Measurements from ENCODE around the gene PCGF2. TPM values are rescaled to one million over a fixed set of nuclear protein-coding genes. Genes with fewer than 3 reads are reported as not detected.

Gene PCGF2
- total and polyA plus RNA-seq, 10 of the 15 experiments (the other 5 are each of a cell fraction or from before 2014, with no cell fraction given), result 2.7 to 35.6 (median 7.2) TPM

DNA sequence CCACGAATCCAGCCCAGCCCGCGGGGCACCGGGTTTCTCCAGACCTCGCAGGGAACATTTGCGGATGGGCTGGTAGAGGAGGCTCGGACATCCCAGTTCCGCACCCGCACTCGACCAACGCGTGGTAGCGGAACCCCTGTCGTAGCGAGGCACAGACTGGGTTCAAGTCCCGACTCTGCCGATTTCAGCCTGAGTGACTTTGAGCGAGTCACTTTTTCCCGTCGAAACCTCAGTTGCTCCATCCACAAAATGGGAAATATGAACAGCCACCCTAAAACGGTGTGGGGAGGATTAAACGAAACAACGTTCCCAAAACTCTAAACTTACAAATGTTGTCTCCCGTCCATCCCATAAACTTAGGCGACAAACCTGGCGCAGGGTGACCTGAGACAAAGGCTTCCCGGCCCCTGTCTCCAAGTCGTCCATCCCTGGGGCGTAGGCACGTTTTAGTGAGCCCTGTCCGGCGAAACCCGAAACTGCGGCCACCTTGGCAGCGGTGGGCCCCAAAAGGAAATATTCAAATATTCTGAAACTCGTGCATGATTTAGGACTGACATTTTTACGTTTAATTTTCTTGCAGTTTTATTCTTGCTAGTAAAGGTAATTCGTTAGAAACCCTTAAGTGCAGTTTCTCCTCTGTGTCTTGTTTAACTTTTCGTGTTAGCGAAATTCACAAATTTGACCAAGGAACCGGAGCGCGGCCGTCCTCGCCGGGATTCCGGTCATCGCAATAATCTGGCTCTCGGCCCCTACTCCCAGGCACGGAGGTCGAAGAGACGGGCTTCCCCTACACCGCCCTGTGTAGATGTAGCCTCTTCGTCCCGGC lies 45.0 kb downstream of the PCGF2 start (continued):
- TF ChIP-seq CREM (IDR thresholded peaks at IDR 0.05; ENCODE audit: low read depth), result 0 out of 2 replicates have a peak, but pooled peaks have one; percentile 20
- TF ChIP-seq EGR1 (IDR thresholded peaks at IDR 0.05; ENCODE audit: borderline replicate concordance in 1 of 2, low read depth in 2 of 2, low read length in 2 of 2), result 0 out of 3 replicates have a peak, but pooled peaks of 1 of the 2 experiments have one; percentile 1
- TF ChIP-seq, protein P1, sequence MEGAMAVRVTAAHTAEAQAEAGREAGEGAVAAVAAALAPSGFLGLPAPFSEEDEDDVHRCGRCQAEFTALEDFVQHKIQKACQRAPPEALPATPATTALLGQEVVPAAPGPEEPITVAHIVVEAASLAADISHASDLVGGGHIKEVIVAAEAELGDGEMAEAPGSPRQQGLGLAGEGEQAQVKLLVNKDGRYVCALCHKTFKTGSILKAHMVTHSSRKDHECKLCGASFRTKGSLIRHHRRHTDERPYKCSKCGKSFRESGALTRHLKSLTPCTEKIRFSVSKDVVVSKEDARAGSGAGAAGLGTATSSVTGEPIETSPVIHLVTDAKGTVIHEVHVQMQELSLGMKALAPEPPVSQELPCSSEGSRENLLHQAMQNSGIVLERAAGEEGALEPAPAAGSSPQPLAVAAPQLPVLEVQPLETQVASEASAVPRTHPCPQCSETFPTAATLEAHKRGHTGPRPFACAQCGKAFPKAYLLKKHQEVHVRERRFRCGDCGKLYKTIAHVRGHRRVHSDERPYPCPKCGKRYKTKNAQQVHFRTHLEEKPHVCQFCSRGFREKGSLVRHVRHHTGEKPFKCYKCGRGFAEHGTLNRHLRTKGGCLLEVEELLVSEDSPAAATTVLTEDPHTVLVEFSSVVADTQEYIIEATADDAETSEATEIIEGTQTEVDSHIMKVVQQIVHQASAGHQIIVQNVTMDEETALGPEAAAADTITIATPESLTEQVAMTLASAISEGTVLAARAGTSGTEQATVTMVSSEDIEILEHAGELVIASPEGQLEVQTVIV (IDR thresholded peaks at IDR 0.05; ENCODE audit: borderline replicate concordance, partially characterized antibody), result no peak
- no peak for TF ChIP-seq SUZ12 (IDR thresholded peaks at IDR 0.05; ENCODE audit: unreplicated experiment)
- peak; percentile 40; the same call in 1 of the 2 replicates for TF ChIP-seq RUNX3 (IDR thresholded peaks at IDR 0.05; ENCODE audit: low read length)
- TF ChIP-seq, protein P2, sequence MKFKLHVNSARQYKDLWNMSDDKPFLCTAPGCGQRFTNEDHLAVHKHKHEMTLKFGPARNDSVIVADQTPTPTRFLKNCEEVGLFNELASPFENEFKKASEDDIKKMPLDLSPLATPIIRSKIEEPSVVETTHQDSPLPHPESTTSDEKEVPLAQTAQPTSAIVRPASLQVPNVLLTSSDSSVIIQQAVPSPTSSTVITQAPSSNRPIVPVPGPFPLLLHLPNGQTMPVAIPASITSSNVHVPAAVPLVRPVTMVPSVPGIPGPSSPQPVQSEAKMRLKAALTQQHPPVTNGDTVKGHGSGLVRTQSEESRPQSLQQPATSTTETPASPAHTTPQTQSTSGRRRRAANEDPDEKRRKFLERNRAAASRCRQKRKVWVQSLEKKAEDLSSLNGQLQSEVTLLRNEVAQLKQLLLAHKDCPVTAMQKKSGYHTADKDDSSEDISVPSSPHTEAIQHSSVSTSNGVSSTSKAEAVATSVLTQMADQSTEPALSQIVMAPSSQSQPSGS (IDR thresholded peaks at IDR 0.05; ENCODE audit: low read length), result peak; percentile 31; the same call in 1 of the 2 replicates

Data from GM12878 (cell line).